H9 (cell line): ENCODE measurements around the gene PCDH9. TPM values are rescaled to one million over a fixed set of nuclear protein-coding genes. Genes with fewer than 3 reads are reported as not detected.
A peak's percentile ranks its signal among the peaks of the same experiment; 100 is the strongest.

Source experiments
- DNase-seq: peaks from one replicate; pipeline ENCODE4 v3.0.0-alpha.2; 2017
- H2AFZ ChIP-seq: one replicate; pipeline ENCODE4 v1.6.1; 2013; ENCODE audit warnings: mild to moderate bottlenecking, low read length, control low read depth, moderate library complexity
- H2AK5ac ChIP-seq: 2 replicates; pipeline ENCODE4 v1.6.1; 2013; ENCODE audit warnings: low read length, control low read depth, mixed read lengths; ENCODE audit not compliant: insufficient read length
- H2BK120ac ChIP-seq: one replicate; pipeline ENCODE4 v1.6.1; 2013; ENCODE audit warnings: low read depth, mild to moderate bottlenecking, low read length, control low read depth, inconsistent platforms; ENCODE audit not compliant: poor library complexity, severe bottlenecking
- H2BK12ac ChIP-seq: 2 replicates; pipeline ENCODE4 v1.6.1; 2013; ENCODE audit warnings: low read length, control low read depth, mixed read lengths, low read depth; ENCODE audit not compliant: insufficient read length
- H2BK15ac ChIP-seq: 2 replicates; pipeline ENCODE4 v1.6.1; 2013; ENCODE audit warnings: low read depth, low read length, control low read depth
- H2BK20ac ChIP-seq: one replicate; pipeline ENCODE4 v1.6.1; 2013; ENCODE audit warnings: low read depth, mild to moderate bottlenecking, low read length, control low read depth, inconsistent platforms; ENCODE audit not compliant: poor library complexity, severe bottlenecking
- H2BK5ac ChIP-seq: 2 replicates; pipeline ENCODE4 v1.6.1; 2013; ENCODE audit warnings: low read length, control low read depth, mixed read lengths; ENCODE audit not compliant: insufficient read length
- H3K14ac ChIP-seq: 2 replicates; pipeline ENCODE4 v1.6.1; 2013; ENCODE audit warnings: low read length, control low read depth; ENCODE audit not compliant: insufficient read depth
- H3K18ac ChIP-seq: 2 replicates; pipeline ENCODE4 v1.6.1; 2013; ENCODE audit warnings: low read depth, mild to moderate bottlenecking, mixed read lengths, low read length, control low read depth; ENCODE audit not compliant: insufficient read length
- H3K23ac ChIP-seq: 2 replicates; pipeline ENCODE4 v1.6.1; 2013; ENCODE audit warnings: low read length, control low read depth, mixed read lengths, low read depth; ENCODE audit not compliant: insufficient read length
- H3K23me2 ChIP-seq: 2 replicates; pipeline ENCODE4 v1.6.1; 2013; ENCODE audit warnings: low read depth, mild to moderate bottlenecking, mixed read lengths, low read length, control low read depth; ENCODE audit not compliant: insufficient read length, poor library complexity, severe bottlenecking
- H3K27ac ChIP-seq: 2 replicates; pipeline ENCODE4 v1.5.1; 2013; ENCODE audit warnings: low read length, control low read depth, mixed read lengths, low read depth; ENCODE audit not compliant: insufficient read length
- H3K27me3 ChIP-seq: 2 replicates; pipeline ENCODE4 v1.6.1; 2013; ENCODE audit warnings: low read length, control low read depth, inconsistent platforms; ENCODE audit not compliant: insufficient read depth
- H3K4ac ChIP-seq: 2 replicates; pipeline ENCODE4 v1.6.1; 2013; ENCODE audit warnings: low read depth, mild to moderate bottlenecking, control low read depth, inconsistent platforms, low read length, moderate library complexity
- H3K4me1 ChIP-seq: 2 replicates; pipeline ENCODE4 v1.6.1; 2013; ENCODE audit warnings: low read length, control low read depth, inconsistent platforms; ENCODE audit not compliant: insufficient read depth
- H3K4me2 ChIP-seq: 2 replicates; pipeline ENCODE4 v1.6.1; 2013; ENCODE audit warnings: low read length, control low read depth, mixed read lengths; ENCODE audit not compliant: insufficient read length, insufficient read depth
- H3K56ac ChIP-seq: 2 replicates; pipeline ENCODE4 v1.6.1; 2013; ENCODE audit warnings: low read depth, mild to moderate bottlenecking, mixed read lengths, low read length, control low read depth; ENCODE audit not compliant: insufficient read length
- H3K79me1 ChIP-seq: 2 replicates; pipeline ENCODE4 v1.6.1; 2013; ENCODE audit warnings: low read depth, mild to moderate bottlenecking, moderate library complexity, low read length, control low read depth, inconsistent platforms; ENCODE audit not compliant: insufficient read depth, poor library complexity, severe bottlenecking
- H3K79me2 ChIP-seq: 2 replicates; pipeline ENCODE4 v1.6.1; 2013; ENCODE audit warnings: low read length, control low read depth, inconsistent platforms; ENCODE audit not compliant: insufficient read depth
- H3K9ac ChIP-seq: 2 replicates; pipeline ENCODE4 v1.6.1; 2013; ENCODE audit warnings: low read length, control low read depth, mixed read lengths; ENCODE audit not compliant: insufficient read length; ENCODE audit errors: extremely low read depth
- H3K9me3 ChIP-seq: one replicate; pipeline ENCODE4 v1.6.1; 2013; ENCODE audit warnings: low read depth, low read length, inconsistent platforms; ENCODE audit not compliant: control insufficient read depth
- H3T11ph ChIP-seq: one replicate; pipeline ENCODE4 v1.6.1; 2013; ENCODE audit warnings: mild to moderate bottlenecking, low read length, control low read depth, inconsistent platforms
- H4K20me1 ChIP-seq: one replicate; pipeline ENCODE4 v1.6.1; 2013; ENCODE audit not compliant: control insufficient read depth, insufficient read length, insufficient read depth
- H4K5ac ChIP-seq: 2 replicates; pipeline ENCODE4 v1.6.1; 2013; ENCODE audit warnings: low read depth, mild to moderate bottlenecking, mixed read lengths, low read length, control low read depth; ENCODE audit not compliant: insufficient read length
- H4K8ac ChIP-seq: replicated peaks from 2 replicates; pipeline ENCODE4 v1.6.1; 2013; ENCODE audit warnings: low read length, control low read depth, mixed read lengths, low read depth; ENCODE audit not compliant: insufficient read length
- H4K91ac ChIP-seq: 2 replicates; pipeline ENCODE4 v1.6.1; 2013; ENCODE audit warnings: low read depth, mild to moderate bottlenecking, moderate library complexity, mixed read lengths, low read length, control low read depth; ENCODE audit not compliant: insufficient read length
- H3K27ac Mint-ChIP-seq, 3 experiments: 2 replicates in 2 of 3; 3 replicates in 1 of 3; pipeline ENCODE4 v1.8.0; 2020 to 2021; ENCODE audit warnings: mixed read lengths in 3 of 3, mild to moderate bottlenecking in 1 of 3, moderate library complexity in 1 of 3
- H3K27me3 Mint-ChIP-seq: 2 replicates; pipeline ENCODE4 v1.8.0; 2021; ENCODE audit warnings: low read depth, mild to moderate bottlenecking, moderate library complexity, mixed read lengths
- H3K36me3 Mint-ChIP-seq, 3 experiments: 2 replicates in 2 of 3; 3 replicates in 1 of 3; pipeline ENCODE4 v1.8.0; 2020 to 2021; ENCODE audit warnings: low read depth in 3 of 3, mixed read lengths in 3 of 3; ENCODE audit not compliant: insufficient read depth in 1 of 3
- H3K4me1 Mint-ChIP-seq, 2 experiments: 2 replicates each; pipeline ENCODE4 v1.8.0; 2020; ENCODE audit warnings: mixed read lengths in 2 of 2
- H3K4me3 Mint-ChIP-seq, 2 experiments: 2 replicates in 1 of 2; 3 replicates in 1 of 2; pipeline ENCODE4 v1.8.0; 2020 to 2021; ENCODE audit warnings: mild to moderate bottlenecking in 2 of 2, mixed read lengths in 2 of 2, moderate library complexity in 1 of 2
- H3K9me3 Mint-ChIP-seq, 2 experiments: 2 replicates in 1 of 2; 3 replicates in 1 of 2; pipeline ENCODE4 v1.8.0; 2020; ENCODE audit warnings: mild to moderate bottlenecking in 2 of 2, mixed read lengths in 2 of 2, moderate library complexity in 1 of 2
- CTCF ChIP-seq: fragments of 200-600 bp; sonication (generic); conservative IDR thresholded peaks from 3 replicates; pipeline ENCODE4 v1.8.0; 2021; ENCODE audit warnings: antibody characterized with exemption, mild to moderate bottlenecking
- WGBS: extraction: QIAGEN DNeasy Blood & Tissue Kit; methylation state at CpG from one replicate; pipeline ENCODE4 v1.1.7; 2013; ENCODE audit warnings: missing lambda C conversion rate, low lambda C conversion rate, mixed read lengths; ENCODE audit not compliant: insufficient read length; ENCODE audit errors: extremely low coverage; 5-methylcytosine and 5-hydroxymethylcytosine counted together
- total RNA-seq: library from RNA; stranded (reverse); gene quantifications from 2 replicates; pipeline ENCODE4 v1.2.1, GENCODE V29; 2021

PCDH9 gene
- total RNA-seq, 1 experiment from 2014 or later, result 0.11 TPM

- no peak overlapping the region for H3K9ac ChIP-seq
These were observed 152.1 kb downstream of the PCDH9 start for GRCh38 chr13:67078062-67078461.

More at GRCh38 chr13:67078062-67078461, 152.1 kb downstream of the PCDH9 start:
- H2BK20ac ChIP-seq, result no peak overlapping the region
- no peaks in the 10 kb centered on the region for H3K79me1 ChIP-seq
- no peak overlapping the region for H2AFZ ChIP-seq
- no peak overlapping the region for H3K14ac ChIP-seq
- no peaks in the 10 kb centered on the region for H4K20me1 ChIP-seq
- no peak overlapping the region for H2BK15ac ChIP-seq
- no peak overlapping the region for H2AK5ac ChIP-seq
- H3K56ac ChIP-seq, result no peak overlapping the region
- H2BK5ac ChIP-seq, result no peak overlapping the region
- no peak overlapping the region for H3K4me2 ChIP-seq
- Mint-ChIP-seq H3K4me3 (no peak overlapping the region), H3K36me3 (no peaks in the 10 kb centered on the region), H3K27me3 (no peaks in the 10 kb centered on the region), H3K27ac (no peak overlapping the region), H3K9me3 (no peaks in the 10 kb centered on the region; a peak in 1 of 5 replicates), H3K4me1 (no peaks in the 10 kb centered on the region)
- H3K79me2 ChIP-seq, result no peaks in the 10 kb centered on the region
- no peak overlapping the region for H4K91ac ChIP-seq
- H3K23me2 ChIP-seq, result no peaks in the 10 kb centered on the region
- WGBS, result no CpG with 5 or more reads among the region's 5 CpGs
- H2BK120ac ChIP-seq, result no peak overlapping the region
- H3K27me3 ChIP-seq, result no peaks in the 10 kb centered on the region
- TF ChIP-seq CTCF, result peak; percentile 22; the same call in 1 of the 3 replicates
- no peak overlapping the region for H3K27ac ChIP-seq
- no peak overlapping the region for H2BK12ac ChIP-seq
- no peak overlapping the region for H3K4ac ChIP-seq
- no peak overlapping the region for H3K23ac ChIP-seq
- DNase-seq, result no peak
- H3T11ph ChIP-seq, result no peak overlapping the region
- no peak overlapping the region for H4K5ac ChIP-seq
- no peak overlapping the region for H4K8ac ChIP-seq
- H3K4me1 ChIP-seq, result no peaks in the 10 kb centered on the region
- no peak overlapping the region for H3K18ac ChIP-seq
- no peaks in the 10 kb centered on the region for H3K9me3 ChIP-seq
